H1 (cell line): ENCODE data around the gene PET117. TPM values are rescaled to one million over a fixed set of nuclear protein-coding genes. Genes with fewer than 3 reads are reported as not detected.

Source experiments
- CTCF ChIA-PET: fragments of 300-600 bp; sonication (Branson Sonifier 250); formaldehyde crosslinking; loops from one replicate; lab custom pipeline; 2021; ENCODE audit not compliant: partially characterized antibody; lab: Charles Lee
- POLR2A ChIA-PET: fragments of 300-600 bp; sonication (Branson Sonifier 250); formaldehyde crosslinking; loops from one replicate; lab custom pipeline; 2021; ENCODE audit warnings: inconsistent platforms; ENCODE audit not compliant: partially characterized antibody; lab: Charles Lee
- DNase-seq, 2 experiments: peaks; one replicate each; pipeline versions ENCODE4 v3.0.0 to v3.0.0-alpha.2; 2010 to 2022; ENCODE audit warnings: low spot score in 2 of 2, low read depth in 1 of 2, mixed read lengths in 1 of 2
- FAIRE-seq: peaks from 2 replicates; lab custom pipeline; 2011; peaks lifted over from hg19 to GRCh38; lab: Jason Lieb, UNC
- H2AFZ ChIP-seq: 2 replicates; pipeline ENCODE4 v1.8.1; 2012; ENCODE audit warnings: low read length, inconsistent platforms
- H2AK5ac ChIP-seq: 2 replicates; pipeline ENCODE4 v1.6.1; 2013; ENCODE audit warnings: low read depth, low read length
- H2BK120ac ChIP-seq: replicated peaks from 2 replicates; pipeline ENCODE3; 2013; ENCODE audit warnings: low read depth, low read length, inconsistent platforms
- H2BK12ac ChIP-seq: 2 replicates; pipeline ENCODE4 v1.6.1; 2013; ENCODE audit warnings: low read depth, low read length
- H2BK15ac ChIP-seq: 2 replicates; pipeline ENCODE4 v1.6.1; 2013; ENCODE audit warnings: low read length
- H2BK20ac ChIP-seq: 2 replicates; pipeline ENCODE4 v1.6.1; 2013; ENCODE audit warnings: low read length
- H2BK5ac ChIP-seq: 2 replicates; pipeline ENCODE4 v1.6.1; 2013; ENCODE audit warnings: low read depth, low read length
- H3K14ac ChIP-seq: 2 replicates; pipeline ENCODE4 v1.6.1; 2013; ENCODE audit warnings: inconsistent platforms; ENCODE audit not compliant: insufficient read length
- H3K18ac ChIP-seq: 2 replicates; pipeline ENCODE4 v1.6.1; 2013; ENCODE audit warnings: low read length; ENCODE audit errors: extremely low read depth
- H3K23ac ChIP-seq: 2 replicates; pipeline ENCODE4 v1.6.1; 2013; ENCODE audit warnings: inconsistent platforms; ENCODE audit not compliant: insufficient read length
- H3K23me2 ChIP-seq: 2 replicates; pipeline ENCODE4 v1.6.1; 2013; ENCODE audit warnings: low read depth, low read length
- H3K27ac ChIP-seq: 2 replicates; pipeline ENCODE4 v1.6.1; 2011; ENCODE audit warnings: low read depth, low read length, inconsistent platforms
- H3K27me3 ChIP-seq, 4 experiments: replicated peaks in 1 of 4; 1 replicate in 1 of 4; 2 replicates in 3 of 4; pipeline versions ENCODE4 v1.6.1 to v1.8.1; 2011 to 2013; ENCODE audit warnings: low read length in 3 of 4, mild to moderate bottlenecking in 3 of 4, inconsistent platforms in 2 of 4, mixed read lengths in 2 of 4, moderate library complexity in 1 of 4; ENCODE audit not compliant: control insufficient read depth in 3 of 4, insufficient read depth in 3 of 4; ENCODE audit errors: extremely low read depth in 1 of 4
- H3K36me3 ChIP-seq, 4 experiments: 2 replicates each; pipeline versions ENCODE4 v1.6.1 to v1.8.1; 2011 to 2013; ENCODE audit warnings: mild to moderate bottlenecking in 4 of 4, low read length in 3 of 4, moderate library complexity in 2 of 4, control low read depth in 1 of 4, inconsistent platforms in 1 of 4; ENCODE audit not compliant: insufficient read depth in 4 of 4, control insufficient read depth in 2 of 4
- H3K4ac ChIP-seq: replicated peaks from 2 replicates; pipeline ENCODE3; 2013; ENCODE audit warnings: low read length, low read depth, mixed read lengths, inconsistent platforms; ENCODE audit not compliant: insufficient read length
- H3K4me1 ChIP-seq, 4 experiments: replicated peaks in 1 of 4; 1 replicate in 1 of 4; 2 replicates in 3 of 4; pipeline versions ENCODE4 v1.6.1 to v1.8.1; 2011 to 2013; ENCODE audit warnings: low read length in 3 of 4, inconsistent platforms in 2 of 4, mixed read lengths in 1 of 4; ENCODE audit not compliant: insufficient read depth in 4 of 4, control insufficient read depth in 3 of 4
- H3K4me2 ChIP-seq, 2 experiments: 2 replicates each; pipeline versions ENCODE4 v1.6.1 to v1.8.1; 2011 to 2013; ENCODE audit warnings: low read depth in 2 of 2, low read length in 2 of 2, control low read depth in 1 of 2, inconsistent platforms in 1 of 2, mild to moderate bottlenecking in 1 of 2; ENCODE audit not compliant: insufficient read depth in 1 of 2
- H3K4me3 ChIP-seq, 4 experiments: fragments of 200-600, 300-600 bp in 1 of 4; sonication (generic), shearing (Covaris generic), sonication (Bioruptor Twin) in 1 of 4; 2 replicates each; pipeline versions ENCODE4 v1.5.1 to v1.8.1; 2011 to 2016; ENCODE audit warnings: low read length in 4 of 4, low read depth in 3 of 4, control low read depth in 2 of 4, inconsistent platforms in 2 of 4, mild to moderate bottlenecking in 2 of 4, mixed read lengths in 1 of 4, moderate library complexity in 1 of 4; ENCODE audit not compliant: insufficient read depth in 2 of 4; ENCODE audit errors: extremely low read depth in 1 of 4
- H3K56ac ChIP-seq: replicated peaks from 2 replicates; pipeline ENCODE3; 2013; ENCODE audit warnings: low read depth, mild to moderate bottlenecking, mixed read lengths, low read length, inconsistent platforms; ENCODE audit not compliant: insufficient read length
- H3K79me1 ChIP-seq: 2 replicates; pipeline ENCODE4 v1.6.1; 2013; ENCODE audit warnings: low read depth, low read length, control low read depth
- H3K79me2 ChIP-seq, 2 experiments: 2 replicates each; pipeline versions ENCODE4 v1.6.1 to v1.8.1; 2012 to 2013; ENCODE audit warnings: low read length in 2 of 2, mild to moderate bottlenecking in 2 of 2, inconsistent platforms in 1 of 2; ENCODE audit not compliant: insufficient read depth in 2 of 2, control insufficient read depth in 1 of 2
- H3K9ac ChIP-seq, 4 experiments: replicated peaks in 1 of 4; 1 replicate in 1 of 4; 2 replicates in 3 of 4; pipeline versions ENCODE4 v1.6.1 to v1.8.1; 2011 to 2013; ENCODE audit warnings: low read depth in 3 of 4, low read length in 3 of 4, control low read depth in 2 of 4, mild to moderate bottlenecking in 2 of 4, moderate library complexity in 2 of 4, inconsistent platforms in 1 of 4; ENCODE audit errors: extremely low read depth in 1 of 4
- H3K9me3 ChIP-seq, 2 experiments: 2 replicates each; pipeline versions ENCODE4 v1.6.1 to v1.8.1; 2012 to 2013; ENCODE audit warnings: mild to moderate bottlenecking in 2 of 2, moderate library complexity in 2 of 2, control low read depth in 1 of 2, inconsistent platforms in 1 of 2, low read depth in 1 of 2, low read length in 1 of 2, mixed read lengths in 1 of 2; ENCODE audit not compliant: insufficient read depth in 2 of 2
- H4K20me1 ChIP-seq, 2 experiments: replicated peaks in 1 of 2; 2 replicates each; pipeline versions ENCODE3 to v1.8.1; 2011 to 2013; ENCODE audit warnings: inconsistent platforms in 2 of 2, low read length in 2 of 2, mild to moderate bottlenecking in 1 of 2; ENCODE audit not compliant: insufficient read depth in 2 of 2, control insufficient read depth in 1 of 2
- H4K5ac ChIP-seq: 2 replicates; pipeline ENCODE4 v1.6.1; 2013; ENCODE audit warnings: low read length, low read depth, mixed read lengths, inconsistent platforms; ENCODE audit not compliant: insufficient read length
- H4K8ac ChIP-seq: 2 replicates; pipeline ENCODE4 v1.8.0; 2013; ENCODE audit warnings: mild to moderate bottlenecking, moderate library complexity, low read length, inconsistent platforms; ENCODE audit not compliant: insufficient read depth; ENCODE audit errors: extremely low read depth
- H4K91ac ChIP-seq: replicated peaks from 2 replicates; pipeline ENCODE3; 2013; ENCODE audit warnings: low read length, mixed read lengths, inconsistent platforms; ENCODE audit not compliant: insufficient read length
- CREB1 ChIP-seq: IDR thresholded peaks from 2 replicates; pipeline ENCODE4 v1.6.1; 2012; ENCODE audit warnings: inconsistent platforms
- KDM1A ChIP-seq: fragments of 200-600, 300-600 bp; sonication (generic); IDR thresholded peaks from 2 replicates; pipeline ENCODE4 v1.7.1; 2016; ENCODE audit warnings: mild to moderate bottlenecking, low read length, borderline replicate concordance
- TAF1 ChIP-seq: IDR thresholded peaks from 2 replicates; pipeline ENCODE4 v1.6.1; 2011; ENCODE audit warnings: mild to moderate bottlenecking, low read depth, low read length
- TBP ChIP-seq: IDR thresholded peaks from 2 replicates; pipeline ENCODE4 v1.6.1; 2011; ENCODE audit warnings: low read depth, low read length, improper control_type of control experiment
- WGBS, 2 experiments: shearing (Covaris generic) in 1 of 2; methylation state at CpG; one replicate each; pipeline versions ENCODE4 v1.1.6 to v1.1.7; 2013 to 2015; ENCODE audit warnings: low lambda C conversion rate in 2 of 2, mixed read lengths in 2 of 2, inconsistent platforms in 1 of 2, low coverage in 1 of 2, missing lambda C conversion rate in 1 of 2; ENCODE audit not compliant: insufficient replicate concordance in 2 of 2, insufficient coverage in 1 of 2, insufficient read length in 1 of 2; ENCODE audit errors: extremely low coverage in 1 of 2, missing lambda C conversion rate in 1 of 2; 5-methylcytosine and 5-hydroxymethylcytosine counted together
- polyA plus RNA-seq, 7 experiments: library from polyadenylated mRNA; depleted of rRNA in 3 of 7; stranded (reverse) in 5 of 7; unstranded in 2 of 7; fragments of >200 nt in 5 of 7; fragments of 200-250 nt in 2 of 7; gene quantifications; 1 replicate in 5 of 7; 2 replicates in 1 of 7; 4 replicates in 1 of 7; pipeline versions ENCODE4 v1.2.1 to v1.2.3, GENCODE V29; 2011 to 2013; ENCODE audit warnings: missing spikeins in 2 of 7, mixed read lengths in 2 of 7
- total RNA-seq: library from RNA; stranded (reverse); fragmentation: NEBNext Ultra II Directional; extraction: Animal tissue kit (Norgen Biotek cat#: 25700); gene quantifications from 2 replicates; pipeline ENCODE4 v1.2.1, GENCODE V29; 2021

The PET117 gene
- total and polyA plus RNA-seq, 2 of the 8 experiments (the other 6 are each of a cell fraction or from before 2014, with no cell fraction given) = 9.1 to 23.8 TPM

DNA sequence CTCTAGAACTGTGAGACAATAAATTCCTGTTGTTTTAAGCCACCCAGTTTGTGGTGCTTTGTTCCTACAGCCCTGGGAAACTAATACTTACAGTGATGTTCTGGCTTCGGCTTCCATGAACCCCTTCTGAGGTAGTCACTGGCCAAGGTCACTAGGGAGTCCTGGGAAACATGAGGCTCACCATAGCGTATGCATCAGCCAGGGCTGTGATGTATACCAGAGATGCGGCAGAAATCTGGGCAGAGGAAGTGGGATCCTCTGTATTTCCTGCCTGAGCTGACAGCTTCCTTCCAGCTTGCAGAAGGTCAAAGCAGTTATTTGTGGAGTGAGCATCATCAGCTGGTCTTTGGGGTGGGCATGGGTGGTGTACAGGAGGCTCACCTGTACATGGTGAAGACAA is 27.9 kb downstream of the PET117 start:
- no peak overlapping the region for H3K4me3 ChIP-seq
- H4K5ac ChIP-seq = no peak overlapping the region
- no peak overlapping the region for H3K4ac ChIP-seq
- CTCF ChIA-PET = interaction anchor here (1.7 kb wide), 1 partner anchor 11 kb away, joined by 4 read pairs; no protein-coding TSS in a partner anchor
- H2BK5ac ChIP-seq = no peak overlapping the region
- H3K27ac ChIP-seq = 0 out of 2 replicates have a peak overlapping the region, but pooled peaks have one; percentile 8
- FAIRE-seq = no peak
- H2AK5ac ChIP-seq = 0 out of 2 replicates have a peak overlapping the region, but pooled peaks have one; percentile 39
- no peak for TF ChIP-seq TBP
- TF ChIP-seq KDM1A = no peak
- TF ChIP-seq CREB1 = no peak
- no peak for TF ChIP-seq TAF1
- TF ChIP-seq, all 59 proteins: peak for 0
- peaks cover 5% of the 10 kb centered on the region for H3K79me1 ChIP-seq
- H2BK20ac ChIP-seq = no peak overlapping the region
- no peaks in the 10 kb centered on the region; a peak in 1 of 7 replicates for H3K4me1 ChIP-seq
- H3K23me2 ChIP-seq = no peaks in the 10 kb centered on the region
- H2BK15ac ChIP-seq = no peak overlapping the region
- H2BK120ac ChIP-seq = no peak overlapping the region
- no peak overlapping the region for H3K9ac ChIP-seq
- H3K36me3 ChIP-seq = peaks cover 8 to 31% (median 20%) of the 10 kb centered on the region in 4 experiments; a peak in 7 of 8 replicates
- peaks cover 0 to 4% of the 10 kb centered on the region in 2 experiments for H4K20me1 ChIP-seq
- peaks cover 0 to 32% of the 10 kb centered on the region in 2 experiments; a peak in 3 of 4 replicates for H3K79me2 ChIP-seq
- H4K91ac ChIP-seq = no peak overlapping the region
- POLR2A ChIA-PET = no interaction called here
- H3K27me3 ChIP-seq = no peaks in the 10 kb centered on the region
- no peak overlapping the region for H3K4me2 ChIP-seq
- no peak for DNase-seq
- no peak overlapping the region for H4K8ac ChIP-seq
- no peak overlapping the region for H3K18ac ChIP-seq
- no peak overlapping the region for H2AFZ ChIP-seq
- no peak overlapping the region for H3K56ac ChIP-seq
- H3K14ac ChIP-seq = no peak overlapping the region
- 89% methylated on average over 3 of the region's 3 CpGs; no CpG with 5 or more reads in 1 of the 2 experiments for WGBS, 2 experiments
- peak overlapping the region; percentile 64 for H2BK12ac ChIP-seq
- no peaks in the 10 kb centered on the region for H3K9me3 ChIP-seq
- H3K23ac ChIP-seq = no peak overlapping the region
